ENCODE results near the gene SNRPD1.

DNA sequence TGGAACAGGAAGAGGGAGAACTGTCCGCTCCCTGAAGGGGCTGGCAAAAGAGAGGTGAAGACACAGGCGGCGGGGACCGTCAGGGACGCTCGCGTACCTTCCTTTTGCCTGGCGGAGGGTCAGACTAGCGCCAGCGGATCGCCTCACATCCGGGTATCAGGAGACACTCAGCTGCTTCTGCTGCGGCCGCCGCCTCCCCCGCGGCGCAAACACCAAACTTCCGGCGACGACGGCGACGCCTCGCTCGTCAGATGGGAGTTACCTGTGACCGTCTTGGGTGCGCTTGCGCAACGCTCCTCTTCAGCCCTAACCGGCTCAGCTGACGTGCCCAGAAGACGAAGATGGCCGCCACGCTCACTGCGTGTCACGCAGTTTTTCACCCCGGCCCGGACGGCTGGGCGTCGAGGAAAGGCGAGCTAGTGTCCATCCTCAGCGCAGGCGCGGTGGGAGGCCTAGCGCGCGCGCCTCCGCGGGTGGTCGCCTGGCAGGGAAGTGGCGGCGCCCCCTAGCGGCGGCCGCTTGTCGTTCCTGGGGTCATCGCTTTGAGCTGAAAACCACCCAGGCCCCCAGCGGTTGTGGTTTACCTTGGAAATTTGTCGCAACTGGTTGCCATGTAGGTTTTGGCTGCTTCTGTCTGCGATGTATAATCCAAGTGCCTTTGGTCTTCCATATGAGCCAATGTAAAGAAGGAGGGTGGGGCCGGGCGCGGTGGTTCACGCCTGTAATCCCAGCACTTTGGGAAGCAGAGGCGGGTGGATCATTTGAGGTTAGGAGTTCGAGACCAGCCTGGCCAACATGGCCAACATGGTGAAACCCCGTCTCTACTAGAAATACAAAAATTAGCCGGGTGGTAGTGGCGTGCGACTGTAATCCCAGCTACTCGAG lies 11.3 kb upstream of the SNRPD1 start, which contains the start of gene ESCO1:
- TF ChIP-seq CTCF (IDR thresholded peaks at IDR 0.05): peak; percentile 95 to 99 (median 98)
- peak; percentile 94 for TF ChIP-seq POLR2A (IDR thresholded peaks at IDR 0.05)

Measured in right lobe of liver (tissue), 4 donors.